HL-60 (cell line): ENCODE data around the gene TGIF1.

ENCODE experiments used
- CTCF ChIP-seq: IDR thresholded peaks from one replicate; pipeline ENCODE4 v1.5.1; 2011; ENCODE audit warnings: low read length, control low read depth, inconsistent platforms; ENCODE audit not compliant: insufficient read depth
- GABPA ChIP-seq: IDR thresholded peaks from 2 replicates; pipeline ENCODE4 v1.6.1; 2012; ENCODE audit warnings: low read depth
- POLR2AphosphoS5 ChIP-seq: IDR thresholded peaks from 2 replicates; pipeline ENCODE4 v1.6.1; 2012; ENCODE audit warnings: low read depth
- REST ChIP-seq: IDR thresholded peaks from 2 replicates; pipeline ENCODE4 v1.6.1; 2012; ENCODE audit warnings: low read depth; ENCODE audit not compliant: insufficient replicate concordance

- no peak for TF ChIP-seq CTCF
- no peak for TF ChIP-seq REST
- TF ChIP-seq POLR2AphosphoS5 = no peak
- no peak for TF ChIP-seq GABPA
These were observed 36.5 kb downstream of the TGIF1 start for GRCh38 chr18:3486512-3486911.
